ENCODE data around the gene AVL9. TPM values are rescaled to one million over a fixed set of nuclear protein-coding genes. Genes with fewer than 3 reads are reported as not detected.
"Not testable (repeated sequence)": the region's sequence is repeated elsewhere in the genome, so short reads cannot be mapped to it uniquely, and the experiment has no call there.

The AVL9 gene
- 16.7 TPM for polyA plus RNA-seq (2013, experiment 1 of 2; ENCODE audit: insufficient read length)
- polyA plus RNA-seq (2013, experiment 2 of 2; ENCODE audit: insufficient read length) = 20.1 TPM

- peak; percentile 97 for DNase-seq
These were observed at the start of gene AVL9 for GRCh38 chr7:32495298-32496051. Gene AVL9 (plus strand): TSS chr7:32495489. CDS start chr7:32495710, 221 bp downstream.

- no peak for DNase-seq
These were observed 48.1 kb upstream of the AVL9 start for GRCh38 chr7:32447218-32447617.

GRCh38 chr7:32453341-32454011 lies 41.8 kb upstream of the AVL9 start:
- DNase-seq = no peak

- DNase-seq = no peak
These were observed 37.3 kb upstream of the AVL9 start for GRCh38 chr7:32458025-32458424.

GRCh38 chr7:32459788-32460187 lies 35.5 kb upstream of the AVL9 start:
- no peak for DNase-seq

- no peak for DNase-seq
These were observed 33.8 kb upstream of the AVL9 start for GRCh38 chr7:32461484-32461883.

GRCh38 chr7:32462451-32462850 lies 32.8 kb upstream of the AVL9 start:
- DNase-seq = no peak

- DNase-seq = no peak
These were observed 32.3 kb upstream of the AVL9 start for GRCh38 chr7:32462977-32463376.

GRCh38 chr7:32464641-32465416 lies 30.5 kb upstream of the AVL9 start:
- not testable (repeated sequence) for DNase-seq

GRCh38 chr7:32470004-32470403 lies 25.3 kb upstream of the AVL9 start:
- not testable (repeated sequence) for DNase-seq

- no peak for DNase-seq
These were observed 24.4 kb upstream of the AVL9 start for GRCh38 chr7:32470871-32471270.

GRCh38 chr7:32472015-32472414 lies 23.3 kb upstream of the AVL9 start:
- DNase-seq = no peak

GRCh38 chr7:32474008-32474407 lies 21.3 kb upstream of the AVL9 start:
- DNase-seq = no peak

GRCh38 chr7:32476816-32477648 lies 18.3 kb upstream of the AVL9 start:
- DNase-seq = peak; percentile 45

GRCh38 chr7:32477649-32477980 lies 17.7 kb upstream of the AVL9 start:
- DNase-seq = peak; percentile 30

GRCh38 chr7:32479574-32480200 lies 15.6 kb upstream of the AVL9 start:
- peak; percentile 55 for DNase-seq

GRCh38 chr7:32481176-32481575 lies 14.1 kb upstream of the AVL9 start:
- DNase-seq = no peak

GRCh38 chr7:32481921-32482320 lies 13.4 kb upstream of the AVL9 start:
- no peak for DNase-seq

GRCh38 chr7:32489788-32490126 lies 5.5 kb upstream of the AVL9 start:
- DNase-seq = no peak

GRCh38 chr7:32490127-32490796 lies 5.0 kb upstream of the AVL9 start, which contains the start of gene LSM5:
Gene LSM5 (minus strand): TSS chr7:32490380. CDS start chr7:32490365, 15 bp downstream.
- DNase-seq = peak; percentile 96

GRCh38 chr7:32494946-32495297 lies 367 bp upstream of the AVL9 start:
- DNase-seq = no peak
